GM19452 (cell line): Measurements from ENCODE around the gene MED25.
"Not testable (repeated sequence)": the region's sequence is repeated elsewhere in the genome, so short reads cannot be mapped to it uniquely, and the experiment has no call there.

Experiments
- ATAC-seq: cut with Tn5 transposase; IDR thresholded peaks from one replicate; pipeline ENCODE4 v1.9.1; 2021; ENCODE audit not compliant: unreplicated experiment

MED25 gene

DNA sequence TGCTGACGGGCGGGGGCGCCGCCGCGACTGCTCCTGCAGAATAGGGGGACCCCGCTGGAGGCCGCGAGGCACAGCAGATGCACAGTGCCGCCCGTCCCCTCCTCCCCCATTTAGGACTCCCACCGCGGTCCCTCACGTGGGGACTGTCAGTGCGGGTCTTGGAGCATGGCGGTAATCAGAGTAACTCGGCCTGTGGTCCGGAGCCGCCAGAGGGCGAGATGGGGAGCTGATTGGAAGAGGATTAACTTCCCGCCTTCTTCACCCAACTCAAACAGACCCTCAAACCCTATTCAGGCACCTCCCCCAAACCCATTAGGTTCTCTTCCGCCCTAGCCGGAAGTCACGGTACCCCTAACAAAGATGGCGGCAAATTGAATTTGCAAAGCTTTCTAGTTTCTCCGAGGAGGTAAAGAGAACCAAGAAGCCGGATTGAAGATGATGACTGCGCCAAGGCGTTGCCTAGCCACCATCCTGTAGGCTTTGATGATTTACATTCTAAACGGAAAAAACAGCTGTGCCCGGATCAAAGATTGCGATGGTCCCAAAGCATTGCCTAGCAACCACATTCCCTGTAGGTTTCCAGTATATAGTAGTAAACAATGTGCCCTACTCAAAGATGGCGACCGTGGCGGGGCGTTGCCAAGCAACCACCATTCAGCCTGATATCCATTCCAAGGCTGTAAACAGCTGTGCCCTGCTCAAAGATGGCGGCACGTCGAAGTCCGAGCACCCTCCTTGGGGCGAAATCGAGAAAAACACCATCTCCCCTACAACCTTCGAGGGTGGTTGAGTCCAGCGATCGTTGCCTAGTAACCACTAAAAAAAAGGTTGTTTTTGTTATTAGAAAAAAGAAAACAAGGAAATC, 4.9 kb upstream of the MED25 start, which contains the start of gene FUZ:
Gene FUZ (minus strand): TSS at position 296 of the 865 bp plus-strand sequence. CDS start 186 bp downstream, at position 110.
- peak; percentile 50 for ATAC-seq

DNA sequence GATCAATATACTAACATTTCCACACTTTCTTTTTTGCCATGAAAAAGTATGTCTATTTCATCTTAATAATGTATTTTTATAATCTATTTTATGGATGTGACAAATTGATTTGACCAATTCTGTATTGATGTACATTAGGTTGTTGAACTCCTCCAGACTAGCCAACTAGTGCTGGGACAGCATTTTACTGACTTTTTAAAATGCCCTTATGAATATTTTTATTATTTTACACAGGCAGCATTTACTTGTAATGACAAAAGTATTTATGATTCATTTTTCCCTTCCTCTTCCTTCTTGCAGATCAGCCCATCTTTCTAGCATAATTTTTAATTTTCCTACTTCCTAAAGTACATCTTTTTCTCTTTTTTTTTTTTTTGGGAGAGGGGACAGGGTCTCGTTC, 4.1 kb upstream of the MED25 start:
- ATAC-seq = no peak

DNA sequence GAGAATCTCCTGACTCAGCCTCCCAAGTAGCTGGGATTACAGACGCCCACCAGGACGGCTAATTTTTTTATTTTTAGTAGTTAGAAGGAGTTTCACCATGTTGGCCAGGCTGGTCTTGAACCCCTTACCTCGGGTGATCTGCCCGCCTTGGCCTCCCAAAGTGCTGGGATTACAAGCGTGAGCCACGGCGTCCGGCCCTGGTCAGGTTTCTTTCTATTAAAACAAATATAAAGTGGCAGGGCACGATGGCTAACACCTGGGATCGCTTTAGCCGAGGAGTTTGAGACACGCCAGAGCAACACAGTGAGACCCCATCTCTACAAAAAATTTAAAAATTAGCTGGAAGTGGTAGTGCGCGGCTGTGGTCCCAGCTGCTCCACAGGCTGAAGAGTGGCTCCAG, 1.5 kb upstream of the MED25 start:
- no peak for ATAC-seq

DNA sequence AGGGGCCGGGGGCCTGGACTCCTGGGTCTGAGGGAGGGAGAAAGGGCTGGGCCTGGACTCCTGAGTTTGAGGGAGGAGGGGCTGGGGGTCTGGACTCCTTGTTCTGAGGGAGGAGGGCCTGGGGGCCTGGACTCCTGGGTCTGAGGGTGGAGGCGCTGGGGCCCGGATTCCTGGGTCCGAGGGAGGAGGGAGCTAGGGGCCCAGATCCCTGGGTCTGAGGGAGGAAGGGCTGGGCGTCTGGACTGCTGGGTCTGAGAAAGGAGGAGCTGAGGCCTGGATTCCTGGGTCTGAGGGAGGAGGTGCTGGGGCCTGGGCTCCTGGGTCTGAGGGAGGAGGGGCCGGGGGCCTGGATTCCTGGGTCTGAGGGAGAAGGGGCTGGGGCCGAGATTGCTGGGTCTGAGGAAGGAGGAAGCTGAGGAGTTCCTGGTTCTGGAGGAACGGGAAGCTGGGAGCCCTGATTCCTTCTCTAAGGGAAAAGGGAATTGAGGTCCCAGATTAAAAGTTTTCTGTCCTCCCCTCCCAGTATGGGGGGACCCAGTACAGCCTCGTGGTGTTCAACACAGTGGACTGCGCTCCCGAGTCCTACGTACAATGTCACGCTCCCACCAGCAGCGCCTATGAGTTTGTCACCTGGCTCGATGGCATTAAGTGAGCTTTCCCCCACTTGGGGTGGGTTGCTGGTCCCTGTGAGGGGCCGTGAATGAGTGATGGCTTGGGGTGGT, 721 bp downstream of the MED25 start:
- ATAC-seq = no peak

DNA sequence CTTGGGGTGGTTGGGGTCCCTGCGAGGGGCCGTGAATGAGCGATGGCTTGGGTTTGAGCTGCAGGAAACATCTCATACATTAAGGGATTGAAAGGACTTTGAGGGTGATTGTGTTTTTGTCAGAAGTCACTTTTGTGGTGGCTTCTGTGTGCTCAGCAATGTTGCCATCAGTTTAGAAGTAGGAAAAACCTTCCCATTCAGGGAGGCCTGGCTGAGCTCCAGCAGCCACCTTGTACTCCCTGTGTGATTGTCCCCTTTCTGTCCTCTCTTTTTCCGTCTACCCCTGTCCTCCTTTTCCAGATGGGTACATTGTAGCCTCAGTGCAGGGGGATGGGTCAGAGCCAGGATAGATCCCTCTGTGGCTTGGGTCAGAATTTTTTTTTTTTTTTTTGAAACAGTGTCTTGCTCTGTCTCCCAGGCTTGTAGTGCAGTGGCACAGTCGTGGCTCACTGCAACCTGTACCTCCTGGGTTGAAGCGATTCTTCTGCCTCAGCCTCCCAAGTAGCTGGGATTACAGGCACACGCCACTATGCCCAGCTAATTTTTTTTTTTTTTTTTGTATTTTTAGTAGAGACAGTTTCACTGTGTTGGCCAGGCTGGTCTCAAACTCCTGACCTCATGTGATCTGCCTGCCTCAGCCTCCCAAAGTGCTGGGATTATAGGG, 1.5 kb downstream of the MED25 start:
- ATAC-seq = not testable (repeated sequence)

DNA sequence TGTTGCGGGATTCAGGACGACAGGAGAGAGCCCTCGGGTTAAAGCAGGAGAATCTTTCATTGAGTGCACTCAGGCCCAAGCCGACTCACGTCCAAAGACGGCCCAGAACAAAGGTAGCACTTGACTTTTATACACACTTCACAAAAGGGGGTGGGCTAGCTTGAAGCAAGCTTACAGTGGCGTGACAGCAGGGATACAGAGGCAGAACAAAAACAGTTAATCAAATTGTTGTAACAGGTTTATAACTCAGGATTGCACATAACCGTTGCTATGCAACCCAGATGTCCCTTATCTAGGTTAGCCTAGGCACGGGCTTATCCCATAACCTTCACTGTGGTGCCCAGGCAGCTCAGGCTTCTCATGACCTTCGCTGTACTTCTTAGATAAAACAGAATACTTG, 2.0 kb downstream of the MED25 start:
- ATAC-seq = no peak

DNA sequence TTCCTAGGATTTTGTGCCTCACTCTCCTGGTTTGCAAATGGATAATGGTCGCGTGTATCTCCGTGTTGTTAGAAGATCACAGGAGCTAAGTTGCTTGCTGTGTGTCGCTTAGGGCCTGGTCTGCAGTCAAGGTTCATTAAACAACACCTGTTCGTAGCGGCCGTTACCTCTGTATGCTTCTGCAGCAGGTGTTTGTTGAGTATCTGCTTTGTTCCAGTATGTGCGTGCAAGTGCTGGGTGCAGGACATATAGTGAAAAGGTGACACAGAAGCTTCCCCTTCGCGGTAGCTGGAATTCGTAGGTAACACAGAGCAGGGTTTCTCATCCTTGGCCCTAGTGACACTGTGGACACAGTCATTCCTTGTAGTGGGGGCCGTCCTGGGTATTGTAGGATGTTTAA, 5.4 kb downstream of the MED25 start:
- ATAC-seq = no peak

DNA sequence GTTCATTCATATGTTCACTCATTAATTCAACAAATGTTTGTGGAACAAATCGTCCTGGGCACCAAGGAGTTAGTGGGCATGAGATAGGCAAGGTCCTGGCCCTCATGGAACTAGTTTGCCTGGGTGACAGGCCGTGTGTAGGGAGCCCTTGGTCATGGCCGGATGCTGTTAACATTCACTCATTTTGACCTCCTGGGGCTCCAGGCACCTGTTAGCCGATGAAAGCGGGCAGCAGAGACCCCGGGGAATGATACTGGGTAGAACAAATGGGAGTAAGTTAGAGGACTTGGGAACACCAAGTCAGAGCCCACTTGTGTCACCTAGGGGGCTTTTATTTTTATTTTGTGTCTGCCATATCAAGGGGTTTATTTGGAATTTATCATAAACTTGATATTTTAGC, 6.6 kb downstream of the MED25 start:
- ATAC-seq = no peak

DNA sequence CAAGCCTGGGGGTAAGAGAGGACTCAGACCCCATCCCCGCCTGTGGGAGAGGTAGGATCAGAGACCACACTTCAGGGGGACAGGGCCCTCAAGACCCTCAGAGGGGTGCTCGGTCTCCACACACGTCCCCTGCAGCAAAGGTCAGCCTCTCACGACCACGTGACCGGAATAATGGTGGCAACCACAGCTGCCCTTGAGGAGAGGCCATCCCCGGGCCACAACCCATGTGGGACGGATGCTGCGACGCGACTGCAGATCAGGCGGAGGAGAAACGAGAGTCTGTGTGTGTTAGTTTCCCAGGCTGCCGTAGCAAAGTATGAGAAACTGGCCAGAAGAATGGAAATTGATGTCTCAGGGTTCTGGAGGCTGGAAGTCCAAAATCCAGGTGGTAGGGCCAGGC, 8.9 kb downstream of the MED25 start:
- ATAC-seq = no peak

DNA sequence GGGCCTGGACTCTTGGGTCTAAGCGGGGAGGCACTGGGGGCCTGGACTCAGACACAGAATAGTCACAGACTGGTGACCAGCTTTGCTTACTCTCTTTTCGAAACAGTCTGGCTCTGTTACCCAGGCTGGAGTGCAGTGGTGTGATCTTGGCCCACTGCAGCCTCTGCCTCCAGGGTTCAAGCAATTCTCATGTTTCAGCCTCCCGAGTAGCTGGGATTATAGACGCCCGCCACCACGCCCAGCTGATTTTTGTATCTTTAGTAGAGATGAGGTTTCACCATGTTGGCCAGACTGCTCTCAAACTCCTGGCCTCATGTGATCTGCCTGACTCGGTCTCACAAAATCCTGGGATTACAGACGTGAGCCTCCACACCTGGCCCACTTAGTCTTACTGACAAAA, 11.1 kb downstream of the MED25 start:
- ATAC-seq = no peak

DNA sequence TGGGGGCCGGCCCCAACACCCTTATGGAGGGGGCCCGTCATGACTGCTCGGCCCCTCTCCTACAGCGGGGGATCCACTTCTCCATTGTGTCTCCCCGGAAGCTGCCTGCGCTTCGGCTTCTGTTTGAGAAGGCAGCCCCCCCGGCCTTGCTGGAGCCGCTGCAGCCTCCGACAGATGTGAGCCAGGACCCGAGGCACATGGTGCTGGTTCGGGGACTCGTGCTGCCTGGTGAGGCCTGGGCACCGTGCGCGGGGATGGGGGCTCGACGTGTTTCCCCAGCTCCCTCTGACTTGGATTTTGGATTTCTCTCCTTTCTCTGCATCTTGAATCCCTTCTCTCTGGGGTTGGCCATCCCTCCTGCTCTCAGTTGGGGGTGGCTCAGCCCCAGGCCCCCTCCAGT, 11.6 kb downstream of the MED25 start:
- no peak for ATAC-seq

DNA sequence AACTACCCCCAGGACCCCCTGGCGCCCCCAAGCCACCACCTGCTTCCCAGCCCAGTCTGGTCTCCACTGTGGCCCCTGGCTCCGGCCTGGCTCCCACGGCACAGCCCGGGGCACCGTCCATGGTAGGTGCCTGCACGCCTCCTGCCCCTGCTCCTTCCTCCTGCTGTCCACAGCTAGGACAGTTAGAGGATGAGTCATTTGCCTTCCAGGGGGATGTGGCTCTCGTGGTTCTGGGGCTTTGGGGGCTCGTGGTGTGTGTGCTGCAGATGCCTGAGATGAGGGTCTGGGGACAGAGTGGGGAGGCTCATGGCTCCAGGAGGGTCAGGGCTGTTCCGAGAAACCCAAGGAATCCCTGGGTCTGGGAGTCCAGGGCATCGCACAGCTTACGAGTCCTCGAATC, 12.7 kb downstream of the MED25 start:
- ATAC-seq = no peak

DNA sequence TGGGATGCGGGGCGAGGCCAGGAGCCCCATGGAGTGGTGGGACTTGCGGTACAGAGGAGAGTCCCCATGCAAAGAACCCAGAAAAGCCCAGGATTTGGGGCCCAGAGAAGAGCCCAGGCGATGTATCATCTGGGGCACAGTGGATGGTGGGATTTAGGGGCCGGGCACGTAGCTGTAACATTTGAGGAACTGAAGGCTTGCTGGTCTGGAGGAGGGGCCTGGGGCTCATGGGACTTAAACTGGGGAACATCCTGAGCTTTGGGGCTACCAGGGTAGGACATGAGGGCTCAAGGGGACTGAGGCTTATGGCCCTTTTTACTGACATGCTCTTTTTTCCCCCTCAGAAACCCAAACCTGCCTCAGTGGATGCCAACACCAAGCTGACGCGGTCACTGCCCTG, 13.5 kb downstream of the MED25 start:
- ATAC-seq = no peak

DNA sequence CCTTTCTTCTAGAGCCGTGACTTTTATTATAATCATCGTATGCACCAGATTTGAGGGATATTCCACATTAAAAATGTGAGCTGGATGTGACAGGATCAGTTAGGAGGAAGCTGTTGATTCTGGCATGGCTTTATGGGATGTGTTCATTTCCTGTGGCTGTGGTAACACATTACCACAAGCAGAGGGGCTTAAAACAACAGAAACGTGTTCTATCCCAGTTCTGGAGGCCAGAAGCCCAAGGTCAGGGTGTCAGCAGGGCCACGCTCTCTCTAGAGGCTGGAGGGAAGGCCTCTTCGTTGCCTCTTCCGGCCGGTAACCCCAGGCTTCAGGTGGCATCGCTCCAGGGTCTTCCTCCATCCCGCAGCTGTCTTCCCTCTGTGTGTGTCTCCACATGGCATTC, 14.5 kb downstream of the MED25 start:
- no peak for ATAC-seq

DNA sequence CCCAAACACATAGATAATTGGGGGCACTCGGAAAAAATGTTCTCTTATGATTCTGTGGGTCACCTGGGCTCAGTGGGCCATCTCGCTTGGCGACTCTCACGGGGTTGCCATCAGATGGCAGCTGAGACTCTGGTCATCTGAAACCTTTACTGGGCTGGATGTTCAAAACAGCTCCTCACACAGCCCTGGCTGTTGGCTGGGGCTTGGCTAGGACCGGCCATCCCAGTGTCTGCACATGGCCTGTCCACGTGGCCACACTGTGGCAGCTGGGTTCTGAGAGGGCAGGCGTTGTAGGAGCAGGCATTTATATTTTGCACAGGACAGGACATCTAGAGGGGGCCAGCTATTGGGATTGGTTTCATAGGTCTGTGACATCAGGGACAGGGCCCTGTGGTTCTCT, 15.5 kb downstream of the MED25 start:
- no peak for ATAC-seq

DNA sequence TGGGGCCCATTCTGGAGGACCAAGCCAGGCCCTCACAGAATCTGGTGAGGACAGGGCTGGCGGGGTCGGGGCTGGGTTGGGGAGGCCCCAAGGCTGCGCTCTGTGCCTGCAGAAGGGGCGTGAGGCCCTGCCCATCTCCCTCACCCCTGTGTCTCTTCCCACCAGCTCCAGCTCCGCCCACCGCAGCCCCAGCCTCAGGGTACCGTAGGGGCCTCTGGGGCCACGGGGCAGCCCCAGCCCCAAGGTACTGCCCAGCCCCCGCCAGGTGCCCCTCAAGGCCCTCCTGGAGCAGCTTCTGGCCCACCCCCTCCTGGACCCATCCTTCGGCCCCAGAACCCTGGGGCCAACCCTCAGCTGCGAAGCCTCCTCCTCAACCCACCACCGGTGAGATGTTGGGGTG, 17.5 kb downstream of the MED25 start:
- ATAC-seq = no peak

DNA sequence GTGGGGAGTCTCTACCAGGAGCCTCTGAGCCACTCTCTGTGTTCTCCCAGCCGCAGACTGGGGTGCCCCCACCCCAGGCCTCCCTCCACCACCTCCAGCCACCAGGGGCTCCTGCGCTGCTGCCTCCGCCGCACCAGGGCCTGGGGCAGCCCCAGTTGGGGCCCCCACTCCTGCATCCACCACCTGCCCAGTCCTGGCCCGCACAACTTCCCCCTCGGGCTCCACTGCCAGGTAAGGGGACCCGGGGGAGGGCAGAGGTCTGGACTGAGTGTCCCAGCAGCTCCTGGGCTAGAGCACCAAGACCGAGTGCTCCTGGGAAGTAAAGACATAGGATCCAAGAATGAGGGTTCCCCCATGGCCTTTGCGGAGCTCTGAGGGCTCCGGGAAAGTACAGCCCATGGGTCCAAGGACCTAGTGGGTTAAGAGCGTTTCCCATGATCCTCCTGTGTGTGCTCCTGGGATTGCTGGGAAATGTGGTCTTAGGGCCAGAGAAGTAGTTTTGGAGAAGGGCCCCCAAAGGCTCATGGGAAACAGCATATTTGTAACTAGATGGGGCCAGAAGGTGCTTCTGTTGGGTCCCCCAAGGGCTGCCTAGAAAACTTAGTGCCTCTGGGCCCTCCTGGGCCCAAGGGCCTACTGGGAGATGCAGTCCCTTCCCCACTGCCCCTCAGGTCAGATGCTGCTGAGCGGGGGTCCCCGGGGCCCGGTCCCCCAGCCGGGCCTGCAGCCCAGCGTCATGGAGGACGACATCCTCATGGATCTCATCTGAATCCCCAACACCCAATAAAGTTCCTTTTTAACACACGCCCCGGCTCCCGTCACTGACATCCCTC, 18.3 kb downstream of the MED25 start:
- ATAC-seq = no peak

DNA sequence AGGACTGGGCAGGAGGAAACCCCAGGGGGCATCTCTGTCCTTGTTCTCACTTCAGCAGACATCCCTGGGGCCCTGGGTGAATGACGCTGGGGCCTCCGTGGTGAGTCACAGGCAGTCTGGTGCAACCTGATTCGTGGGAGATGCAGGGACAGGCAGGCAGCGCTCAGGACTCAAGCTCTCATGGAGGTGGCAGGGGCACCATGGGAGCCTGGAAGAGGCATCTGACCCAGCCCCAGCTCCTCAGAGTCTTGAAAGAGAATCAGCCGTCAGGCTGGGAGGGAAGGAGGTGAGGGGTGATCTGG, 18.9 kb downstream of the MED25 start:
- no peak for ATAC-seq

DNA sequence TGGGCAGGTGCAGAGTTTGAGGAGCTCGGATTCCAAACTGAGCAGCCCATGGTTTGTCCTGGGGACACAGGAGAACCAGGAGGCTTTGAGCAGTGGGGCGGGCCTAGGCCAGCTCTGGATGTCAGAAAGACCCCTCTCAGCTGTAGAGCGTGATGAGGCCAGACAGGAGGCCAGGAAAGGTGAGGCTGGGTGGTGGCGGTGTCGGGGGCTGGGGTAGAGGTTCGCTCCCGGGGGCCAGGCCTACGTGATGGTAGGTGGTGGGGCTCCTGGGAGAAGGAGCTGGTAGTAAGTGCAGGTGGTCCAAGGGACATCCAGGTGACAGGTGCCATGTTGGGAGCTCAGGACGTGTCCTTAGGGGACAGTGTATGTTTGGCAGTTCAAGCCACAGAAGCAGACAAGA, 19.3 kb downstream of the MED25 start:
- ATAC-seq = no peak

DNA sequence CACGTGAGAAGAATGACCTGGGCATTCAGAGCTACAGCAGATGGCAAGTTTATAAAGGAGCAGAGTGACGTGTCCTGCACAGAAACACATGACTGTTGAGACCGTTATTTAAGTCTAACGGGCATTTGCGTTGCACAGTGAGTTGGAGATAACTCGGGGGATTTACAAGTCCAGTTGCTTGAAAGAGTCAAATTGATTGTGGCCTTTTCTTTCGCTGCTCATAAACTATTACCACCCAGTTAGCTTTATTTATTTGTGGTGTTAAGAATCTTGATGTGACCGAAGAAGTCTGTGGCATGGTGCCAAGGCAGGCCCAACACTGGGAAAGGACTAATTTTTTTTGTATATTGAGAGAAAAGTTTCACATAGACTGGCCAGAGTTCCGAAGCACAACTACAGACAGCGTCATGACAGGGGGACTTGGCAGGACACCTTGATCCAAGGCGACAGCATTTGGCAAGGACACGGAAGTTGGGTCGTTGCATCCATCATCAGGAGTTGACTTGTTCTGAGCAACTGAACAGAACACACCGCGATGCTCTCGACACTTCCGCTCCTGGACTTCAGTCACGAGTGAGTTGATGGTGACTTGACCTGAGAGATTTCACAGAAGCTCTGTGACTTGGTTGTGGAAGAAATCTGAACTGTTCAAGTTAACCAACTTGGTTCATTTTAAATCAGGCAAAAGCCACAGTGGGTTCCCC, 20.9 kb downstream of the MED25 start:
- ATAC-seq = no peak

DNA sequence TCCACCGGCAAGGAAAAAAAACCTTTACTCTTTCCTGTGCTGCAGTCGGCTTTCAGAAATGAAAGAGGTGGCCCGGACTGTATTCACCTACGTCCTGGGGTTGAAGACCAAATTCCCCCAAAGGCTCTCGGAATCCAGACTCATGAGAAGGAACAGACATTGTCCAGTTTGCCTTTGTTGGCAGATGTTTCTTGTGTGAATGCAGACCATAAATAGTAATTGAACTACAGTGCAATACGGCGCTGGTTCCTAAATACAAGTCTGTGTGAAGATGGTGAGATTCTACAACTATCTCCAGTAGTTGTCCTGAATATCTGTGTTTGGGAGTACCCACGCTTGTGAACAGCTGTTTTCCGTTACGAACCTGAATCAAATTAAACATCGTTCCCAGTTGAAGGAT, 21.6 kb downstream of the MED25 start:
- ATAC-seq = no peak
